ENCODE data around the gene SLC6A7. TPM values are rescaled to one million over a fixed set of nuclear protein-coding genes. Genes with fewer than 3 reads are reported as not detected.

SLC6A7 gene
- total RNA-seq, 4 donors from 2014 or later: not detected

DNA sequence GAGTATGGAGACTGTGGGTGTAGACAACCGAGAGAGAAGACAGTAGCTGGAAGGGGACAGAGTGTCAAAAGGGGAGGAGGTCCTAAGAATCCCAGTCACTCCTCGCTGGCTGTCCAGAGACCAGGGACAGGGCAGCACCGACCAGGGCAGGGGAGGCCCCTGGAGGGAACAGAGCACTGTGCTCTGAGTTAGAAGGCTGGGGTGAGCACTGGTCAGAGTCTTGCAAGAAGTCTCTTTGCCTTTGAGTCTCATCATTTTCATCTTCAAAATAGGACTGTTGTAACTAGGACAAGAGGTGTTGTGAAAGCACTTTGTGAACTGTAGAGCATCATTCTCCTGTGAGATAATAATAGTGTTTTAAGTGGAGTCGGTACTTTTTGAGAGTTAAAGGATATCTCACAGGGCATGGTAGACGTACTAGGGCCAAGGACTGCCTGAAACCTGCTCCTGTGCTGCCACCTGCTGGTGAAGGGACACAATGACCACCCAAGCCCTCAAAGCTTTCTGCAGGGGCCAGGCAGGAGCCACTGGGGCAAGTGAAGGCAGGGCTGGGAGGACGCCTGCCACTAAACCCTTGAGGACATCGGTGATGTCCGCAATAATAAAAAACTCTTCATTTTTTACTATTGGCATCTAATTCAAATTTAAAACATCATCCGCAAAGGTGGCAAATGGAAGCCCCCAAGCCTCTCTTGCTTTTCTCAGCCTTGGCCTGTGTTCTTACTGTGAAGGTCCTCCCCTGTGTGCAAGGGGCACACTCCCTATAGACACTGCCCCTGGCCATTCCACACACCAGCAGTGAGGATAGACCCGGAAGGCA, 28.2 kb downstream of the SLC6A7 start:
- no peaks in the 10 kb centered on the region for H3K36me3 ChIP-seq
- no peaks in the 10 kb centered on the region for H3K9me3 ChIP-seq
- TF ChIP-seq POLR2A (IDR thresholded peaks at IDR 0.05): no peak
- no peak for TF ChIP-seq POLR2AphosphoS5 (IDR thresholded peaks at IDR 0.05)
- no peak for TF ChIP-seq EP300 (IDR thresholded peaks at IDR 0.05)
- TF ChIP-seq, protein P1, sequence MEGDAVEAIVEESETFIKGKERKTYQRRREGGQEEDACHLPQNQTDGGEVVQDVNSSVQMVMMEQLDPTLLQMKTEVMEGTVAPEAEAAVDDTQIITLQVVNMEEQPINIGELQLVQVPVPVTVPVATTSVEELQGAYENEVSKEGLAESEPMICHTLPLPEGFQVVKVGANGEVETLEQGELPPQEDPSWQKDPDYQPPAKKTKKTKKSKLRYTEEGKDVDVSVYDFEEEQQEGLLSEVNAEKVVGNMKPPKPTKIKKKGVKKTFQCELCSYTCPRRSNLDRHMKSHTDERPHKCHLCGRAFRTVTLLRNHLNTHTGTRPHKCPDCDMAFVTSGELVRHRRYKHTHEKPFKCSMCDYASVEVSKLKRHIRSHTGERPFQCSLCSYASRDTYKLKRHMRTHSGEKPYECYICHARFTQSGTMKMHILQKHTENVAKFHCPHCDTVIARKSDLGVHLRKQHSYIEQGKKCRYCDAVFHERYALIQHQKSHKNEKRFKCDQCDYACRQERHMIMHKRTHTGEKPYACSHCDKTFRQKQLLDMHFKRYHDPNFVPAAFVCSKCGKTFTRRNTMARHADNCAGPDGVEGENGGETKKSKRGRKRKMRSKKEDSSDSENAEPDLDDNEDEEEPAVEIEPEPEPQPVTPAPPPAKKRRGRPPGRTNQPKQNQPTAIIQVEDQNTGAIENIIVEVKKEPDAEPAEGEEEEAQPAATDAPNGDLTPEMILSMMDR (IDR thresholded peaks at IDR 0.05): peak in 3 of 4 experiments; percentile 93 to 97 (median 96)
- peaks cover 0 to 25% (median 3%) of the 10 kb centered on the region in 3 donors for H3K4me1 ChIP-seq
- no peak overlapping the region for H3K27ac ChIP-seq
- H3K27me3 ChIP-seq: peaks cover 4% of the 10 kb centered on the region
- no peak overlapping the region for H3K4me3 ChIP-seq
- peak; percentile 84 for ATAC-seq
- WGBS, 2 donors (ENCODE audit: low coverage in 1 of 2): 19 to 52% methylated on average over 7 of the region's 10 CpGs

DNA sequence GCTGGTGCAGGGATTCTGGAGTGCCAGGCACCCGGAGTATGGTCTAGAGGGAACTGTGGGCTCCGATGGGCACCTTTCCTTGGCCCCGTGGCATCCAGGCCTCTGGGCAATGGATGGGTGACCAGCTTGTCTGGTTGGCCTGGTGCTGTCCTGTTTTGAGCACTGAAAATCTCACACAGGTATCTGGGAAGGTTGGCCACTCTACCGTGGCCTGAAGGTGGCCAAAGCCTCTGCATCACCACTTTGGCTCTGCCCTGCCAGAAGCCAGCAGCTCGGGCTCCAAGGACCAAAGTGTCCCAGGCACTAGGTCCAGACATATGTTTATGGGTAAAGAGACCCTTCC, 28.8 kb downstream of the SLC6A7 start:
- WGBS, 2 donors (ENCODE audit: low coverage in 1 of 2): 83% methylated on average over 1 of the region's 5 CpGs; no CpG with 5 or more reads in 1 of the 2 donors
- no peaks in the 10 kb centered on the region for H3K36me3 ChIP-seq
- no peak overlapping the region for H3K27ac ChIP-seq
- H3K4me3 ChIP-seq: no peak overlapping the region
- peaks cover 0 to 25% (median 3%) of the 10 kb centered on the region in 3 donors for H3K4me1 ChIP-seq
- TF ChIP-seq EP300 (IDR thresholded peaks at IDR 0.05) (no peak), POLR2AphosphoS5 (IDR thresholded peaks at IDR 0.05) (no peak)
- TF ChIP-seq, protein P1 (IDR thresholded peaks at IDR 0.05): no peak
- H3K27me3 ChIP-seq: peaks cover 4% of the 10 kb centered on the region
- no peak for ATAC-seq
- H3K9me3 ChIP-seq: no peaks in the 10 kb centered on the region

DNA sequence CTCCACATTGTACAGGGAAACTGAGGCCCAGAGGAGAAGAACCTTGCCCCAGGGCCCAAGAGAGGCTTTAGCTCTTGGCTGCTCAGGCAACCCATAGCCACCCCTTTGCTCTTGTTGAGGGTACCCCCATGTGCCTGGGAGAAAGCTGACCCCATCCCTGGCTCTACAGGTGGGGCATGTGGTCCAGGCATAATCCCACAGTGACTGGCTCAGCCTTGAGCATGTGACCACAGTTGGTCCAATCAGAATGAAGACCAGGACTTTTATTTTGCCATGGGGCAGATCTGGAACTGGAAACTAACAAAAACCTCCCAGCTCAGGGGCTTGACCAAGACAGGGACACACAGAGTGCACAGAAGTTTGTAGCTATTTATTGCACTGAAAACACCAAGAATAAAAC, 29.3 kb downstream of the SLC6A7 start:
- ATAC-seq: no peak
- TF ChIP-seq, protein P1 (IDR thresholded peaks at IDR 0.05): no peak
- TF ChIP-seq EP300 (IDR thresholded peaks at IDR 0.05) (no peak), POLR2AphosphoS5 (IDR thresholded peaks at IDR 0.05) (no peak), POLR2A (IDR thresholded peaks at IDR 0.05) (no peak)
- Histone ChIP-seq H3K4me1 (peaks cover 0 to 23% (median 3%) of the 10 kb centered on the region in 3 donors), H3K9me3 (no peaks in the 10 kb centered on the region), H3K27me3 (peaks cover 4% of the 10 kb centered on the region), H3K4me3 (no peak overlapping the region), H3K36me3 (no peaks in the 10 kb centered on the region), H3K27ac (no peak overlapping the region)

DNA sequence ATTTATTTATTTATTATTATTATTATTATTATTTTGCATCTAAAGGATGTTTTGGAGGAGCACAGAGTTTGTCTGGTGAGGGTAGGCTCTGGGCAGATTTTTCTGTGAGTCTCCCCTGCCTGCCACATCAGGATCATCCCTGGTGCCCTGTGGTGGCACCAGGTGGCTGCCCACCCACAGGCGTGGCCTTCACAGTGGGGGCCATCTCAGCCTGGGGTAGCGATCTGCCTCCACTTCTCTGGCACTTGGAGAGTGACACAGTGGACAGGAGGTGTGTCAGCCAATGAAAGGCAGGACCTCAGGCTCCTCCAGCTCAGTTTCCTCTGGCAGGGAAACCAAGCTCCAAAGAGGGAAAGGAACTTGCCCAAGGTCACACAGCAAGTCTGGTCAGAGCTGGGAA, 30.0 kb downstream of the SLC6A7 start:
- Histone ChIP-seq H3K36me3 (no peaks in the 10 kb centered on the region), H3K27me3 (peaks cover 4% of the 10 kb centered on the region), H3K4me3 (no peak overlapping the region), H3K4me1 (peaks cover 0 to 16% (median 3%) of the 10 kb centered on the region in 3 donors), H3K9me3 (no peaks in the 10 kb centered on the region), H3K27ac (no peak overlapping the region)
- no peak for ATAC-seq
- no peak for TF ChIP-seq POLR2A (IDR thresholded peaks at IDR 0.05)
- no peak for TF ChIP-seq EP300 (IDR thresholded peaks at IDR 0.05)
- TF ChIP-seq, protein P1 (IDR thresholded peaks at IDR 0.05): no peak
- no peak for TF ChIP-seq POLR2AphosphoS5 (IDR thresholded peaks at IDR 0.05)
- no CpG with 5 or more reads among the region's 2 CpGs for WGBS, 2 donors (ENCODE audit: low coverage in 1 of 2)

DNA sequence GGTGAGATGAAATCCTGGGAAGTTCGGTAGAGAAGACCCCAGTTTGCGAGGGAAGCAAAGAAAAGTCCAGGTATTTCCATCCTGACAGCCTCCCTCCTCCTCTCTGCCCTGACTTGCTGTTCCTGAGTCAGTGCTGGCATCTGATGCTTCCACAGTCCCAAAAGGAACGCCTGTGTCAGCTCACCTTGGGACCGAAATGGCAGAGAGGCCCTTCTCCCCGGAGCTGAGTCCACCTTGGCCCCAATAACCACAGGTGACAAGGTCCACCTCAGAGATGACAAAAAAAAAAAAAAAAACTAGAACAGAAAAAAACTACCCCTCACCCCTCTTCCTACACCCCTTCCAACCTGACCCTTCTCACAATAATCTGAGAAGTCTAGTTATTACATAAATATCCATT, 31.6 kb downstream of the SLC6A7 start:
- WGBS, 2 donors (ENCODE audit: low coverage in 1 of 2): 81 to 84% methylated on average over 4 to 5 of the region's 5 CpGs
- ATAC-seq: no peak
- H3K4me1 ChIP-seq: peaks cover 0 to 13% (median 3%) of the 10 kb centered on the region in 3 donors
- no peak overlapping the region for H3K4me3 ChIP-seq
- no peaks in the 10 kb centered on the region for H3K9me3 ChIP-seq
- no peak overlapping the region for H3K27ac ChIP-seq
- peaks cover 4% of the 10 kb centered on the region for H3K27me3 ChIP-seq
- H3K36me3 ChIP-seq: no peaks in the 10 kb centered on the region
- TF ChIP-seq EP300 (IDR thresholded peaks at IDR 0.05) (no peak), POLR2AphosphoS5 (IDR thresholded peaks at IDR 0.05) (no peak), POLR2A (IDR thresholded peaks at IDR 0.05) (no peak)
- TF ChIP-seq, protein P1 (IDR thresholded peaks at IDR 0.05): no peak

All from gastroesophageal sphincter (tissue), 4 donors.